Measurements from ENCODE around the gene P3H3. TPM values are rescaled to one million over a fixed set of nuclear protein-coding genes. Genes with fewer than 3 reads are reported as not detected.

Gene P3H3
- total RNA-seq, 3 donors from 2014 or later, result 1.6 to 24.2 (median 5.2) TPM

DNA sequence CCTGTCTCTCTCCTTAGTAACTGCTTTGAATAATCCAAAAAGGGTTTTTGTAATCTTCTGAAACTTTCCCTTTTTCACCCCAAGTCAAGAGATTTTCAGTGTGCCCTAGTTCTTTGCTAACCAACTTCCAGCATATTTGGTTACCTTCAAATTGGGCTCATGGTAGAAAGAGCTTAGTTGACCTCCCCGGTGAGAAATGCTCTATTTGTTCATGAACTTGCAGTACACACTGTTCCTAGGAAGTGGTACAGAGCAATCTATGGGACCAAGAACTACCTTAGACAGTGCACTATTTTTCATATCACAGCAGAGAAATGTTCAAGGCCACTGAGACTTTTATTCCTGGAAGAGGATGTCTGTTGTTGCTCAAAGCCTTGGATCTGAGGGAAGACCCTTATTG lies 25.4 kb downstream of the P3H3 start:
- ATAC-seq, result no peak
- H3K4me3 ChIP-seq, result no peak overlapping the region
- intact Hi-C loops (cut with DNase I, micrococcal nuclease), result no loop called here
- peaks cover 19% of the 10 kb centered on the region for H3K4me1 ChIP-seq (ENCODE audit: low read depth)
- no peaks in the 10 kb centered on the region for H3K9me3 ChIP-seq
- TF ChIP-seq, protein P1, sequence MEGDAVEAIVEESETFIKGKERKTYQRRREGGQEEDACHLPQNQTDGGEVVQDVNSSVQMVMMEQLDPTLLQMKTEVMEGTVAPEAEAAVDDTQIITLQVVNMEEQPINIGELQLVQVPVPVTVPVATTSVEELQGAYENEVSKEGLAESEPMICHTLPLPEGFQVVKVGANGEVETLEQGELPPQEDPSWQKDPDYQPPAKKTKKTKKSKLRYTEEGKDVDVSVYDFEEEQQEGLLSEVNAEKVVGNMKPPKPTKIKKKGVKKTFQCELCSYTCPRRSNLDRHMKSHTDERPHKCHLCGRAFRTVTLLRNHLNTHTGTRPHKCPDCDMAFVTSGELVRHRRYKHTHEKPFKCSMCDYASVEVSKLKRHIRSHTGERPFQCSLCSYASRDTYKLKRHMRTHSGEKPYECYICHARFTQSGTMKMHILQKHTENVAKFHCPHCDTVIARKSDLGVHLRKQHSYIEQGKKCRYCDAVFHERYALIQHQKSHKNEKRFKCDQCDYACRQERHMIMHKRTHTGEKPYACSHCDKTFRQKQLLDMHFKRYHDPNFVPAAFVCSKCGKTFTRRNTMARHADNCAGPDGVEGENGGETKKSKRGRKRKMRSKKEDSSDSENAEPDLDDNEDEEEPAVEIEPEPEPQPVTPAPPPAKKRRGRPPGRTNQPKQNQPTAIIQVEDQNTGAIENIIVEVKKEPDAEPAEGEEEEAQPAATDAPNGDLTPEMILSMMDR (IDR thresholded peaks at IDR 0.05), result no peak
- no peak for DNase-seq
- H3K36me3 ChIP-seq (ENCODE audit: low read depth), result no peaks in the 10 kb centered on the region

DNA sequence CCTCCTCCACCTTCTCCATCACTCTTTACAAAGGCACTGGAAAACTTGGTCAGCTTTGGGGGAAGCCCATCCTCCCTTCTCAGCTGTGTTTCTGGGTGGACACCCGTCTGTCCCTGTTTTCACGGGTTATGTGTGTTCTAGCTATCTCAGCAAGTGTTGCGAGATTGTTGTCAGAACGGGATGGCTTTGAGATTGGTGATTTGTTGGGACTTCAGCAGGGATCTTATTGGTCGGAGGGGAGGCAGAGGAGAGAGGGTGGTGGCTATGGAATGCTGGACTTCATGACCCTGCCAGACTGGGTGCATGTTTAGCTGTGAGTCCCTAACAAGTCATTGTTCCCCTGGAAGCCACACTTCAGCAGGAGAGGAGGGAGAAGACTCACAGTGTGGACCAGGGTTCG lies 25.8 kb downstream of the P3H3 start:
- H3K36me3 ChIP-seq (ENCODE audit: low read depth), result no peaks in the 10 kb centered on the region
- no peak for ATAC-seq
- no peak for DNase-seq
- H3K9me3 ChIP-seq, result no peaks in the 10 kb centered on the region
- TF ChIP-seq, protein P1 (IDR thresholded peaks at IDR 0.05), result no peak
- H3K4me1 ChIP-seq (ENCODE audit: low read depth), result peaks cover 19% of the 10 kb centered on the region
- intact Hi-C loops (cut with DNase I, micrococcal nuclease), result no loop called here
- no peak overlapping the region for H3K4me3 ChIP-seq

DNA sequence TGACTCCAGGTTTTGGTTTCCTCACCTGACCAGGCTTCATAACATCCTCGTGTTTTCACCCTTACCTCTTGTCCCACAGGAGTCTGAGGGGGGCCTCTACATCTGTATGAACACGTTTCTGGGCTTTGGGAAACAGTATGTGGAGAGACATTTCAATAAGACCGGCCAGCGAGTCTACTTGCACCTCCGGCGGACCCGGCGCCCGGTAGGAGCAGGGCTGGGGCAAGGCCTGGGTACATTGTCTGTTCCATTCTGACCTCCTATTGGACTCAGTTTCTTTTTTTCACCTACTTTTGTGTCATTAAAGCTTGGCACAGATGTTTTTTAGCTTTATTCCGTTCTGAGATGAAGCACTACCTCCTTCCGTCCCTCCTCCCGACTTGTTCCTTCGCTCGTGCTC lies 27.1 kb downstream of the P3H3 start:
- intact Hi-C loops (cut with DNase I, micrococcal nuclease), result no loop called here
- Histone ChIP-seq H3K36me3 (ENCODE audit: low read depth) (no peaks in the 10 kb centered on the region), H3K9me3 (no peaks in the 10 kb centered on the region), H3K4me3 (no peak overlapping the region), H3K4me1 (ENCODE audit: low read depth) (peaks cover 19% of the 10 kb centered on the region)
- TF ChIP-seq, protein P1 (IDR thresholded peaks at IDR 0.05), result no peak
- DNase-seq (no peak), ATAC-seq (no peak)

DNA sequence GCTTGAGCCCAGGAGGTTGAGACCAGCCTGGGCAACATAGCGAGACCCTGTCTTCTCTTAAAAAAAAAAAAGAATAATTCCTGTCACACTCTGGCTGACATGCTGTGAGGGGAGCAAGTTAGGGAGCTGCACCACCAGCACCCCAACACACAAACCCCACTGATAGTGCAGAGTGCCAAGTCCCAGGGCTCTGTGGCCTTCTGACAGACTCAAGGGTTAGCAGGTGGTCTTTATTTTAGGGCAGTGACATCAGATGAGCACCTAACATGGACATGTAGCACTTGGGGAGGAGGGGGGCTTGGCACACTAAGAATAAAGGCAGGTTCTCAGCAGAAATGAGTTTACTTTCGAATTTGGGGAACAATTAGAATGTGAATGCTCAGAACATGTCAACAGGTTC lies 30.6 kb downstream of the P3H3 start:
- intact Hi-C loops (cut with DNase I, micrococcal nuclease), result no loop called here
- no peak for ATAC-seq
- Histone ChIP-seq H3K36me3 (ENCODE audit: low read depth) (peaks cover 7% of the 10 kb centered on the region), H3K9me3 (no peaks in the 10 kb centered on the region), H3K4me1 (ENCODE audit: low read depth) (peaks cover under 1% of the 10 kb centered on the region), H3K4me3 (no peak overlapping the region)
- TF ChIP-seq, protein P1 (IDR thresholded peaks at IDR 0.05), result no peak
- no peak for DNase-seq

- H3K4me1 ChIP-seq (ENCODE audit: low read depth), result no peaks in the 10 kb centered on the region
- no peak for ATAC-seq
- no peak overlapping the region for H3K4me3 ChIP-seq
- H3K9me3 ChIP-seq, result no peaks in the 10 kb centered on the region
- DNase-seq, result peak in 1 of 3 donors; percentile 26
- H3K36me3 ChIP-seq (ENCODE audit: low read depth), result peaks cover 7% of the 10 kb centered on the region
- intact Hi-C loops (cut with DNase I, micrococcal nuclease), result no loop called here
- TF ChIP-seq, protein P1 (IDR thresholded peaks at IDR 0.05), result no peak
Measured at GRCh38 chr12:6860116-6860515, 31.9 kb downstream of the P3H3 start.

DNA sequence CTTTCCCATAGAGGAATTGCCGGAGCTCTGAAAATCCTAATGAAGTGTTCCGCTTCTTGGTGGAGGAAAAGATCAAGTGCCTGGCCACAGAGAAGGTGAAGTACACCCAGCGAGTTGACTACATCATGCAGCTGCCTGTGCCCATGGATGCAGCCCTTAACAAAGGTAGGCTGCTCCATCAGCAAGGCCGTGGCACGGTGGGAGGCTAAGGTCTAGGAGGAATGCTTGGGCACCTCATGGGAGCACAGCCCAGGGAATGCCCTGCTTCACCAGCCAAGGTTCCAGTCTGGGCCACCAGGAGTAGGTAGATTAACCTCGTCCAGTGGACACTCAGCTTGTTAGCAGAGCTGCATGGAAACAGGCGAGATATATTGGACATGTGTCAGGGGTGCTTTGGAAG lies 32.7 kb downstream of the P3H3 start:
- H3K9me3 ChIP-seq, result no peaks in the 10 kb centered on the region
- H3K4me1 ChIP-seq (ENCODE audit: low read depth), result no peaks in the 10 kb centered on the region
- DNase-seq, result peak in 1 of 3 donors; percentile 25
- H3K36me3 ChIP-seq (ENCODE audit: low read depth), result peaks cover 7% of the 10 kb centered on the region
- ATAC-seq, result no peak
- intact Hi-C loops (cut with DNase I, micrococcal nuclease), result no loop called here
- TF ChIP-seq, protein P1 (IDR thresholded peaks at IDR 0.05), result no peak
- H3K4me3 ChIP-seq, result no peak overlapping the region

All from mucosa of descending colon (tissue), 3 donors.